ENCODE results near the gene SRP9.
"Not testable (repeated sequence)": the region's sequence is repeated elsewhere in the genome, so short reads cannot be mapped to it uniquely, and the experiment has no call there.

SRP9 gene

GRCh38 chr1:225835856-225836255 is 58.2 kb downstream of the SRP9 start:
- no peak for DNase-seq (ENCODE audit: insufficient read length, low spot score)
- FAIRE-seq: no peak

GRCh38 chr1:225836296-225836695 is 58.7 kb downstream of the SRP9 start:
- FAIRE-seq; DNase-seq (ENCODE audit: insufficient read length, low spot score): not testable (repeated sequence)

DNA sequence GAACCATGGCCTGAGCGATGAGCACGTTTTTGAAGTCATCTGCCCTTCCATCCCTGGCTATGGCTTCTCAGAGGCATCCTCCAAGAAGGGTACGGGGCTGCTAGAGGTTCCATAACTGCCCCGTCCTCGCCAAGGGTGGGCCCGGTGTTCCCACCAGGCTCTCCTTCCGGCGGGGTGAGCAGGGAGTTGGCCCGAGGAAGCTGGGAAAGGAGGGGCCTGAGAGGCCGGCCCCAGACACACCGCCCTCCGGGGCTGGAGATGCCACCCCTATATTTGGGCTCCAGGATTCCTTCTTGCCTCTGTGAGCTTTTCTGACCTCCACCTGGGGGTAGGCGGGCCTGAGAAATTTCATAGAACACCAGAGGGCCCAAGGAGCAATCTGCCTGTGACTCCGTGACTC is 61.2 kb downstream of the SRP9 start:
- FAIRE-seq (no peak), DNase-seq (ENCODE audit: insufficient read length, low spot score) (no peak)
